Measurements from ENCODE around the gene SPCS2.

GRCh38 chr11:75025561-75025960 is 76.5 kb downstream of the SPCS2 start:
- TF ChIP-seq NFRKB (IDR thresholded peaks at IDR 0.05) (no peak), SP1 (IDR thresholded peaks at IDR 0.05) (no peak), FOXM1 (IDR thresholded peaks at IDR 0.05; ENCODE audit: borderline replicate concordance) (no peak), FOXA1 (IDR thresholded peaks at IDR 0.05) (no peak), SUZ12 (IDR thresholded peaks at IDR 0.05) (no peak), ARNT (IDR thresholded peaks at IDR 0.05) (no peak)

Data from HEK293T (cell line).